ENCODE results near the gene GPR137B.

The GPR137B gene

DNA sequence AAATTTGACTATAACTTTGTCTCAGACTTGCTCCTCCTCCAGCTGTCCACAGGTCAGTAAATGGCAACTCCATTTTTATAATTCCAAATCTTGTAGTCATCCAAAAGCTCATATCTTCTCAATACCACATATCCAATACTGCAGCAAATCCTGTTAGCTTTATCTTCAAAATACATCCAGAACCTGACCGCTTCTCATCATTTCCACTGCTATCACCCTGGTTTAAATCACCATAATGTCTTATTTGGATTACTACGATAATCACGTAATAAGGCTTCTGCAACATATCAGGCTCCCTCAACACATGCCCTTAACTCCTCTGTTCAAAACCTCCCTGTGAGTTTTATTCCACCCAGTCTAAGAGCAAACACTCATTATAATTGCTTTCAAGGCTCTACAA lies 104.9 kb downstream of the GPR137B start:
- H3K27ac ChIP-seq (ENCODE audit: extremely low read depth, low read depth, low read length): no peak overlapping the region
- ChIA-PET POLR2A (no interaction called here), CTCF (no interaction called here)
- no peaks in the 10 kb centered on the region for H3K9me3 ChIP-seq (ENCODE audit: control insufficient read depth, insufficient read depth, low read depth, low read length)
- no peak overlapping the region for H3K4me3 ChIP-seq (ENCODE audit: low read depth, low read length)
- H3K36me3 ChIP-seq (ENCODE audit: control insufficient read depth in 2 of 2, insufficient read depth in 1 of 2, low read length in 2 of 2): peaks cover 0 to 12% of the 10 kb centered on the region in 2 experiments; a peak in 2 of 3 replicates
- no peak for TF ChIP-seq ZNF2 (tag by site-specific recombination; IDR thresholded peaks at IDR 0.05)
- no peaks in the 10 kb centered on the region for H3K4me1 ChIP-seq (ENCODE audit: control insufficient read depth, insufficient read depth, low read length)

DNA sequence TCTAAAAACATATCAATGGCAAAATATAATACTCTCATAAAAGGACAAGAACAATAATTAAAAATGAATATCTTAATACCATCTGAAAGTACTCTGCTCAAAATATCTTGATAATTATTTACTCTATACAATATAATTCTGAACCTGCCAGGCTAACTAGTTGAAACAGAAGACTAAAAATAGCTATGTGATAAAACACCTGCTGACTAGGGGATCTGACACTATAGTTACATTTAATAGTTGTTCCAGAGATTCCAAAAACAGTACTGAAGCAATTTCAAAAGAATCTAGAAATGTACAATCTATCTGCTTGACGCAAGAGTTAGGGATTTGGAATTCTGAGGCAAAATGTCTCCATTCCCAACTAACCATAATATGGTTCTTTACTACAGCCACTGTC lies 109.2 kb downstream of the GPR137B start:
- H3K9me3 ChIP-seq (ENCODE audit: control insufficient read depth, insufficient read depth, low read depth, low read length): no peaks in the 10 kb centered on the region
- H3K4me3 ChIP-seq (ENCODE audit: low read depth, low read length): no peak overlapping the region
- H3K36me3 ChIP-seq (ENCODE audit: control insufficient read depth in 2 of 2, insufficient read depth in 1 of 2, low read length in 2 of 2): peaks cover 0 to 20% of the 10 kb centered on the region in 2 experiments; a peak in 1 of 3 replicates
- TF ChIP-seq, protein P1, sequence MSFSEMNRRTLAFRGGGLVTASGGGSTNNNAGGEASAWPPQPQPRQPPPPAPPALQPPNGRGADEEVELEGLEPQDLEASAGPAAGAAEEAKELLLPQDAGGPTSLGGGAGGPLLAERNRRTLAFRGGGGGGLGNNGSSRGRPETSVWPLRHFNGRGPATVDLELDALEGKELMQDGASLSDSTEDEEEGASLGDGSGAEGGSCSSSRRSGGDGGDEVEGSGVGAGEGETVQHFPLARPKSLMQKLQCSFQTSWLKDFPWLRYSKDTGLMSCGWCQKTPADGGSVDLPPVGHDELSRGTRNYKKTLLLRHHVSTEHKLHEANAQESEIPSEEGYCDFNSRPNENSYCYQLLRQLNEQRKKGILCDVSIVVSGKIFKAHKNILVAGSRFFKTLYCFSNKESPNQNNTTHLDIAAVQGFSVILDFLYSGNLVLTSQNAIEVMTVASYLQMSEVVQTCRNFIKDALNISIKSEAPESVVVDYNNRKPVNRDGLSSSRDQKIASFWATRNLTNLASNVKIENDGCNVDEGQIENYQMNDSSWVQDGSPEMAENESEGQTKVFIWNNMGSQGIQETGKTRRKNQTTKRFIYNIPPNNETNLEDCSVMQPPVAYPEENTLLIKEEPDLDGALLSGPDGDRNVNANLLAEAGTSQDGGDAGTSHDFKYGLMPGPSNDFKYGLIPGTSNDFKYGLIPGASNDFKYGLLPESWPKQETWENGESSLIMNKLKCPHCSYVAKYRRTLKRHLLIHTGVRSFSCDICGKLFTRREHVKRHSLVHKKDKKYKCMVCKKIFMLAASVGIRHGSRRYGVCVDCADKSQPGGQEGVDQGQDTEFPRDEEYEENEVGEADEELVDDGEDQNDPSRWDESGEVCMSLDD (tag by site-specific recombination; IDR thresholded peaks at IDR 0.05): no peak
- TF ChIP-seq, protein P2, sequence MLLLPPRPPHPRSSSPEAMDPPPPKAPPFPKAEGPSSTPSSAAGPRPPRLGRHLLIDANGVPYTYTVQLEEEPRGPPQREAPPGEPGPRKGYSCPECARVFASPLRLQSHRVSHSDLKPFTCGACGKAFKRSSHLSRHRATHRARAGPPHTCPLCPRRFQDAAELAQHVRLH (tag by site-specific recombination; IDR thresholded peaks at IDR 0.05): no peak
- TF ChIP-seq ZFHX2 (tag by site-specific recombination; conservative IDR thresholded peaks at IDR 0.05) (no peak), ZNF561 (tag by site-specific recombination; IDR thresholded peaks at IDR 0.05; ENCODE audit: borderline replicate concordance) (no peak), KLF8 (tag by site-specific recombination; IDR thresholded peaks at IDR 0.05) (no peak), YY1 (tag by site-specific recombination; IDR thresholded peaks at IDR 0.05) (no peak), OVOL3 (tag by site-specific recombination; IDR thresholded peaks at IDR 0.05) (no peak), ZNF157 (tag by site-specific recombination; IDR thresholded peaks at IDR 0.05) (no peak), SP3 (tag by site-specific recombination; IDR thresholded peaks at IDR 0.05) (no peak), ZNF473 (tag by site-specific recombination; IDR thresholded peaks at IDR 0.05) (no peak)
- TF ChIP-seq, protein P3, sequence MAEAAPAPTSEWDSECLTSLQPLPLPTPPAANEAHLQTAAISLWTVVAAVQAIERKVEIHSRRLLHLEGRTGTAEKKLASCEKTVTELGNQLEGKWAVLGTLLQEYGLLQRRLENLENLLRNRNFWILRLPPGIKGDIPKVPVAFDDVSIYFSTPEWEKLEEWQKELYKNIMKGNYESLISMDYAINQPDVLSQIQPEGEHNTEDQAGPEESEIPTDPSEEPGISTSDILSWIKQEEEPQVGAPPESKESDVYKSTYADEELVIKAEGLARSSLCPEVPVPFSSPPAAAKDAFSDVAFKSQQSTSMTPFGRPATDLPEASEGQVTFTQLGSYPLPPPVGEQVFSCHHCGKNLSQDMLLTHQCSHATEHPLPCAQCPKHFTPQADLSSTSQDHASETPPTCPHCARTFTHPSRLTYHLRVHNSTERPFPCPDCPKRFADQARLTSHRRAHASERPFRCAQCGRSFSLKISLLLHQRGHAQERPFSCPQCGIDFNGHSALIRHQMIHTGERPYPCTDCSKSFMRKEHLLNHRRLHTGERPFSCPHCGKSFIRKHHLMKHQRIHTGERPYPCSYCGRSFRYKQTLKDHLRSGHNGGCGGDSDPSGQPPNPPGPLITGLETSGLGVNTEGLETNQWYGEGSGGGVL (tag by site-specific recombination; IDR thresholded peaks at IDR 0.05): no peak
- ChIA-PET CTCF (interaction anchor here (0.6 to 0.8 kb wide), 3 partner anchors 24 to 577 kb away, joined by 3 to 5 read pairs (median 4); no protein-coding TSS in a partner anchor), POLR2A (no interaction called here)
- no peak overlapping the region for H3K27ac ChIP-seq (ENCODE audit: extremely low read depth, low read depth, low read length)
- no peaks in the 10 kb centered on the region for H3K4me1 ChIP-seq (ENCODE audit: control insufficient read depth, insufficient read depth, low read length)

DNA sequence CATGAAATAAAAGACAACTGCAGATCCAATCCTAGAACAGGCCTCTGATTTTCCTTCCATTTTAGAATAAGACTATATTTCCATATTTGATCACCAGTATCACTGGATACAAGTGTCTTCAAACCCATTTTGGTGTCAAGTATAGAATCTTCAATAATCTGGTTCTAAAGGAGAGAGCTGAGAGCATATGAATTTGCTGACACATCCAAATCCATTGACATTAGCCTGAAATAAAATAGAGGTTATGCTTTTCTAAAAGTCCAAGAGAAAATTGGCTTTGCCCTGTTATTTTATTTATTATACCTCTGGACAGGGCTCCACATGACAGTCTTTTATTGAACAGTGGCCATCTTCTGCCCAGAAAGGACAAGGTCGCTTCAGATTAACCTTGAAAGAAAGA lies 110.8 kb downstream of the GPR137B start:
- CTCF ChIA-PET: interaction anchor here (0.7 kb wide), 2 partner anchors 22 to 101 kb away, joined by 3 to 4 read pairs; no protein-coding TSS in a partner anchor

More for the DNA sequence above, 110.8 kb downstream of the GPR137B start:
- no peaks in the 10 kb centered on the region for H3K4me1 ChIP-seq (ENCODE audit: control insufficient read depth, insufficient read depth, low read length)
- POLR2A ChIA-PET: interaction anchor here (0.7 kb wide), 1 partner anchor 28 kb away, joined by 3 read pairs; no protein-coding TSS in a partner anchor
- H3K4me3 ChIP-seq (ENCODE audit: low read depth, low read length): no peak overlapping the region
- H3K36me3 ChIP-seq (ENCODE audit: control insufficient read depth in 2 of 2, insufficient read depth in 1 of 2, low read length in 2 of 2): peaks cover 4 to 20% of the 10 kb centered on the region in 2 experiments; a peak in 2 of 3 replicates
- H3K9me3 ChIP-seq (ENCODE audit: control insufficient read depth, insufficient read depth, low read depth, low read length): 0 out of 2 replicates have a peak, but pooled peaks cover 2% of the 10 kb centered on the region
- H3K27ac ChIP-seq (ENCODE audit: extremely low read depth, low read depth, low read length): no peak overlapping the region
- TF ChIP-seq, protein P4, sequence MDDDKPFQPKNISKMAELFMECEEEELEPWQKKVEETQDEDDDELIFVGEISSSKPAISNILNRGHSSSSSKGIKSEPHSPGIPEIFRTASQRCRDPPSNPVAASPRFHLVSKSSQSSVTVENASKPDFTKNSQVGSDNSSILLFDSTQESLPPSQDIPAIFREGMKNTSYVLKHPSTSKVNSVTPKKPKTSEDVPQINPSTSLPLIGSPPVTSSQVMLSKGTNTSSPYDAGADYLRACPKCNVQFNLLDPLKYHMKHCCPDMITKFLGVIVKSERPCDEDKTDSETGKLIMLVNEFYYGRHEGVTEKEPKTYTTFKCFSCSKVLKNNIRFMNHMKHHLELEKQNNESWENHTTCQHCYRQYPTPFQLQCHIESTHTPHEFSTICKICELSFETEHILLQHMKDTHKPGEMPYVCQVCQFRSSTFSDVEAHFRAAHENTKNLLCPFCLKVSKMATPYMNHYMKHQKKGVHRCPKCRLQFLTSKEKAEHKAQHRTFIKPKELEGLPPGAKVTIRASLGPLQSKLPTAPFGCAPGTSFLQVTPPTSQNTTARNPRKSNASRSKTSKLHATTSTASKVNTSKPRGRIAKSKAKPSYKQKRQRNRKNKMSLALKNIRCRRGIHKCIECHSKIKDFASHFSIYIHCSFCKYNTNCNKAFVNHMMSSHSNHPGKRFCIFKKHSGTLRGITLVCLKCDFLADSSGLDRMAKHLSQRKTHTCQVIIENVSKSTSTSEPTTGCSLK (tag by site-specific recombination; IDR thresholded peaks at IDR 0.05): no peak
